Measurements from ENCODE around the gene NPIPA2. TPM values are rescaled to one million over a fixed set of nuclear protein-coding genes. Genes with fewer than 3 reads are reported as not detected.
"Not testable (repeated sequence)": the region's sequence is repeated elsewhere in the genome, so short reads cannot be mapped to it uniquely, and the experiment has no call there.

Gene NPIPA2
- total RNA-seq (1 to 10 TPM in 6 of 7 donors, under 1 TPM in 1; 0.34 to 8.1 (median 4.5) TPM), polyA plus RNA-seq (10 to 100 TPM in 1 of 2 donors, 1 to 10 TPM in 1; 5.3 to 14.2 TPM)
- long read RNA-seq, donor 1: 0 reads
- long read RNA-seq, donor 2, partial matches to known transcripts: 0 of 5 reads
- long read RNA-seq, donor 2, other reads (novel, unspliced or antisense): 5 of 5 reads
- long read RNA-seq, donor 3: 0 reads

- H3K27me3 ChIP-seq; H3K36me3 ChIP-seq; H3K4me1 ChIP-seq (ENCODE audit: insufficient read depth); H3K9me3 ChIP-seq; H3K4me3 ChIP-seq; DNase-seq; intact Hi-C loops (cut with DNase I); H3K27ac ChIP-seq: not testable (repeated sequence)
- WGBS, 3 donors: no CpG with 5 or more reads among the region's 73 CpGs
These were observed at the start of gene NPIPA2 for GRCh38 chr16:14742273-14743128. Gene NPIPA2 (plus strand): TSS chr16:14742533. CDS start chr16:14748066, 5,533 bp downstream.

- H3K27me3 ChIP-seq; intact Hi-C loops (cut with DNase I); H3K9me3 ChIP-seq; H3K4me1 ChIP-seq (ENCODE audit: insufficient read depth); DNase-seq; H3K27ac ChIP-seq; H3K4me3 ChIP-seq; H3K36me3 ChIP-seq: not testable (repeated sequence)
- WGBS, 3 donors: no CpG with 5 or more reads among the region's 28 CpGs
These were observed 48.2 kb upstream of the NPIPA2 start, which contains the start of gene PLA2G10 for GRCh38 chr16:14694129-14694528. Gene PLA2G10 (minus strand): TSS chr16:14694308. CDS start chr16:14694229, 79 bp downstream.

GRCh38 chr16:14701859-14702258, 40.5 kb upstream of the NPIPA2 start:
- 43 to 50% methylated on average over 1 to 2 of the region's 7 CpGs; no CpG with 5 or more reads in 1 of the 3 donors for whole genome bisulfite sequencing, 3 donors
- H3K9me3 ChIP-seq; H3K27me3 ChIP-seq; intact Hi-C loops (cut with DNase I); H3K36me3 ChIP-seq; H3K27ac ChIP-seq; H3K4me1 ChIP-seq (ENCODE audit: insufficient read depth); H3K4me3 ChIP-seq; DNase-seq: not testable (repeated sequence)

- not testable (repeated sequence) for H3K27ac ChIP-seq
- WGBS, 3 donors: no CpG with 5 or more reads among the region's 11 CpGs
These were observed 39.7 kb upstream of the NPIPA2 start for GRCh38 chr16:14702672-14703071.

DNA sequence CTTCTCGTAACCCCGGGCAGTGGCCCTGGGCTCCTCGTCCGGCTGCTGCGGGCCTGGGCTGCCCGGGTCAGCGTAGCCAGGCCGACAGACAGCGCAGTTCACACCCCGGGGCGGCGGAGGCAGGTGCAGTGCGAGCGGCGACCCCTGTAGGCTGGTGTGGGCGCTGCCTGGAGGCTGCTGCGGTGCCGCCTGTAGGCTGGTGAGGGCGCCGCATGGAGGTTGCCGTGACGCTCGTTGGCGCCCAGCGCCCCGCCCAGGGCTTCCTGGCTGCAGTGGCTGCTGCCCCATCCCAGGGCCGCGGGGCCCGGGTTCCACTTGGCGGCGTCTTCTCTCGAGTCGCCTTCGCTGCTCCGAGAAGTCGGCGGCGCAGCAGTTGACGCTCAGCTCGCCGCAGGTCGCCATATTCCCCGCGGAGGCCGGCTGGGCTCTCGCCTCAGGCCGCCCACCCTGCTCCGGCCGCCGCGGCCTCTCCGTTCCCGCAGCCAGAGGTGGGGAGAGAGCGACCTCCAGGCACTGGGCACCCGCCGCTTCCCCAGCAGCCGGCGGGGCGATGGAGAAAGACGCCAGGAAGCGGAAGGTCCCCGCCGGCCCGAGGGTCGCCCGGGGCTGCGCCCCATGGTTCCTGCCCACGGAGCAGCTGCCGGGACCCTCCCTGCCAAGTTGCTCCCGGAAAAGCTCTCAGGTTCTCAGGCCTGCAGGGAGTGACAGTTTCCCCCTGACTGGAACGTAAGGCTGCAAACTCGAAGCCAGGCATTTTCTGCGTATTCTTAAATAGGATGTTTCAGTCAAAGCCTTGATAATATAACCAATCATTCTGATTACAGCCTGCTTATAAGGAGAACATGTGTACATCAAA, 38.9 kb upstream of the NPIPA2 start, which contains the start of gene NPIPA3:
Gene NPIPA3 (plus strand): TSS at position 256 of the 856 bp plus-strand sequence. CDS start 5,533 bp downstream, outside the sequence.
- H3K4me3 ChIP-seq; H3K9me3 ChIP-seq; intact Hi-C loops (cut with DNase I); H3K36me3 ChIP-seq; DNase-seq; H3K27ac ChIP-seq; H3K4me1 ChIP-seq (ENCODE audit: insufficient read depth); H3K27me3 ChIP-seq: not testable (repeated sequence)
- no CpG with 5 or more reads among the region's 73 CpGs for WGBS, 3 donors

More at GRCh38 chr16:14702672-14703071, 39.7 kb upstream of the NPIPA2 start:
- H3K27me3 ChIP-seq; DNase-seq; H3K4me3 ChIP-seq; H3K36me3 ChIP-seq; H3K9me3 ChIP-seq; H3K4me1 ChIP-seq (ENCODE audit: insufficient read depth); intact Hi-C loops (cut with DNase I): not testable (repeated sequence)

- H3K9me3 ChIP-seq; H3K4me1 ChIP-seq (ENCODE audit: insufficient read depth); H3K27ac ChIP-seq; H3K36me3 ChIP-seq; H3K27me3 ChIP-seq; intact Hi-C loops (cut with DNase I); H3K4me3 ChIP-seq; DNase-seq: not testable (repeated sequence)
- no CpG with 5 or more reads among the region's 28 CpGs for WGBS, 3 donors
These were observed 9.1 kb upstream of the NPIPA2 start for GRCh38 chr16:14733233-14733632.

DNA sequence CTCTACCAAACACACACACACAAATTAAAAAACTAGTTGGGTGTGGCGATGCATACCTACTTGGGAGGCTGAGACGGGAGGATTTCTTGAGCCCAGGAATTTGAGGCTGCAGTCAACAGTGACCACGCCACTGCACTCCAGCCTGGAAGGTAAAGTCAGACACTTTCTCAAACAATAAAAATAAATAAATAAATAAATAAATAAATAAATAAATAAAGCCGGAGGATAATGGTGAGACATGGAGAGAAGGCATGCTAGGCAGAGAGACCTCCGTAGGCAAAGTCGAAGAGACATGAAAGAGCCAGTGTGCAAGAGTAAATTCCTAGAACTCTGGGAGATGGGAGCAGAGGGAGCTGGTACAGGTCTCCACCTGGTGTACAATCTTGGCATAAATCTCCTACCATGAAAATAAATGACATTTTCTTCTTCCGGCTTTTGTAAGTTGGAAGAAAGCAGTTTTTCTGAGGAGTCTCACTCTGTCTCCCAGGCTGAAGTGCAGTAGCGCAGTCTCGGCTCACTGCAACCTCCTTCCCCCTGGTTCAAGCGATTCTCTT, 1.4 kb upstream of the NPIPA2 start:
- WGBS, 3 donors: no CpG with 5 or more reads among the region's 10 CpGs

DNA sequence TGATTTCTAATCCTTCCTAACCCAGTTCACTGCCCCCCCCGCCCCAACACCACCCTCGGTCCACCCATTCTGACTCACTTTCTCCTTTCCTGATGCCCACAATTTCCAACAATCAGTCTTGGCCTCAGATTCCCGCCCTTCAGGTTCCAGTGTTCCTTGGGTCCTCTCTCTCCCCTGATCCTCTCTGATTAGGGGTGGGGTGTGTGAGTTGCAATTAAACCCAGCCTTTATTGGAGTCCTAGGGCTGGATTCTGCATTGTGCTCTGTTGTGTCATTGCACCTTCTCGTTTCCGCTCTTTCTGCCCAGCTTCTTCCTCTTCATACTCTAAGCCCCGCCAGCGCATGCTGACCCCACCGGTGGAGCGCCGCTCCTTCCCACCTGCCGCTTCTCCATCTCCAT, 539 bp upstream of the NPIPA2 start:
- H3K36me3 ChIP-seq; DNase-seq; H3K9me3 ChIP-seq; intact Hi-C loops (cut with DNase I); H3K27me3 ChIP-seq; H3K4me1 ChIP-seq (ENCODE audit: insufficient read depth); H3K27ac ChIP-seq; H3K4me3 ChIP-seq: not testable (repeated sequence)
- WGBS, 3 donors: no CpG with 5 or more reads among the region's 11 CpGs

More for the DNA sequence above, 1.4 kb upstream of the NPIPA2 start:
- H3K4me1 ChIP-seq (ENCODE audit: insufficient read depth); DNase-seq; H3K9me3 ChIP-seq; H3K27me3 ChIP-seq; H3K36me3 ChIP-seq; H3K27ac ChIP-seq; intact Hi-C loops (cut with DNase I); H3K4me3 ChIP-seq: not testable (repeated sequence)

GRCh38 chr16:14773654-14774053, 31.3 kb downstream of the NPIPA2 start:
- intact Hi-C loops (cut with DNase I); H3K9me3 ChIP-seq; H3K27ac ChIP-seq; H3K27me3 ChIP-seq; H3K4me3 ChIP-seq; H3K4me1 ChIP-seq (ENCODE audit: insufficient read depth); H3K36me3 ChIP-seq; DNase-seq: not testable (repeated sequence)
- WGBS, 3 donors: no CpG with 5 or more reads among the region's 2 CpGs

- H3K4me1 ChIP-seq (ENCODE audit: insufficient read depth); H3K27me3 ChIP-seq; intact Hi-C loops (cut with DNase I); DNase-seq; H3K27ac ChIP-seq; H3K9me3 ChIP-seq; H3K4me3 ChIP-seq; H3K36me3 ChIP-seq: not testable (repeated sequence)
- WGBS, 3 donors: 93% methylated on average over 1 of the region's 2 CpGs; no CpG with 5 or more reads in 2 of the 3 donors
These were observed 33.3 kb downstream of the NPIPA2 start for GRCh38 chr16:14775624-14776023.

DNA sequence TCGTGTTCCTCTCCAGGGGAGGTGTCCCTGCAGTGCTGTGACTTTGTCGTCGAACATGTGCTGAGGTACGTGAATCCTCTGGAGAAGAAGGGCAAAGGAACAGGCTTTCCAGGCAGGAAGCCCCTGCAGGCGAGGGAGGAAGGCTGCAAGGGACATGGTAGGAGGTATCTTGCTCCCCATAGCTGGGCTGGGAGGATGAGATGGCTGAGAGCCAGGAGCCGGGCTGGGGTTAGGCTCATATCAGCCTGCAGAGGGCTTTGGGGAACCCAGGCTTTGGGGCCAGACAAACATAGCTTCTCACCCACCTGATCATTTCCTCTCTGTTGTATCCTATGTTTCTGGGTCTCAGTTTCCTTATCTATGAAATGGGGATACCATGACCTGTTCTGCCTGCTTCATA, 34.4 kb downstream of the NPIPA2 start:
- H3K27ac ChIP-seq; DNase-seq; H3K36me3 ChIP-seq; H3K27me3 ChIP-seq; H3K4me3 ChIP-seq; H3K9me3 ChIP-seq; intact Hi-C loops (cut with DNase I); H3K4me1 ChIP-seq (ENCODE audit: insufficient read depth): not testable (repeated sequence)
- no CpG with 5 or more reads among the region's 6 CpGs for WGBS, 3 donors
